HepG2 (cell line): ENCODE results near the gene RASGRF1. TPM values are rescaled to one million over a fixed set of nuclear protein-coding genes. Genes with fewer than 3 reads are reported as not detected.

Experiments
- FOXK2 ChIP-seq: fragments of 450-650 bp; IDR thresholded peaks from 2 replicates; pipeline ENCODE4 v1.6.1; 2016
- FUBP1 ChIP-seq: sonication (generic); formaldehyde crosslinking; IDR thresholded peaks from 2 replicates; pipeline ENCODE4 v1.5.1; 2020; ENCODE audit warnings: missing genetic modification reagents, mild to moderate bottlenecking, borderline replicate concordance
- IKZF1 ChIP-seq: fragments of 450-650 bp; IDR thresholded peaks from 2 replicates; pipeline ENCODE4 v1.7.1; 2016
- MNT ChIP-seq: fragments of 450-650 bp; IDR thresholded peaks from 2 replicates; pipeline ENCODE4 v1.6.1; 2016
- MTA3 ChIP-seq: sonication (generic); formaldehyde crosslinking; IDR thresholded peaks from 2 replicates; pipeline ENCODE4 v1.4.0; 2020; ENCODE audit warnings: missing genetic modification reagents
- SKIL ChIP-seq: sonication (generic); formaldehyde crosslinking; IDR thresholded peaks from 2 replicates; pipeline ENCODE4 v1.8.0; 2022; ENCODE audit warnings: missing genetic modification reagents, mild to moderate bottlenecking, moderate library complexity, borderline replicate concordance
- SOX5 ChIP-seq: IDR thresholded peaks from 2 replicates; pipeline ENCODE4 v1.6.1; 2016; ENCODE audit warnings: borderline replicate concordance
- ZMYM3 ChIP-seq: sonication (generic); formaldehyde crosslinking; IDR thresholded peaks from 2 replicates; pipeline ENCODE4 v1.5.1; 2020; ENCODE audit warnings: mild to moderate bottlenecking, missing genetic modification reagents
- ZNF362 ChIP-seq: sonication (generic); formaldehyde crosslinking; IDR thresholded peaks from 2 replicates; pipeline ENCODE4 v1.4.0; 2020; ENCODE audit warnings: missing genetic modification reagents, mild to moderate bottlenecking, borderline replicate concordance
- ZNF646 ChIP-seq: sonication (generic); formaldehyde crosslinking; IDR thresholded peaks from 2 replicates; pipeline ENCODE4 v1.9.0; 2021; ENCODE audit warnings: mild to moderate bottlenecking, missing genetic modification reagents
- ZNF761 ChIP-seq: sonication (generic); formaldehyde crosslinking; conservative IDR thresholded peaks from 2 replicates; pipeline ENCODE4 v1.4.0; 2020; ENCODE audit warnings: mild to moderate bottlenecking, missing genetic modification reagents
- ZUFSP ChIP-seq: sonication (generic); formaldehyde crosslinking; IDR thresholded peaks from 2 replicates; pipeline ENCODE4 v1.9.0; 2021; ENCODE audit warnings: missing genetic modification reagents, mild to moderate bottlenecking, borderline replicate concordance
- polyA plus RNA-seq, 8 experiments: library from polyadenylated mRNA; depleted of rRNA in 3 of 8; stranded (reverse) in 7 of 8; unstranded in 1 of 8; fragments of >200 nt; fragmentation: Illumina TruSeq in 4 of 8; extraction: Trizol in 4 of 8; gene quantifications; 2 replicates each; pipeline versions ENCODE4 v1.2.1 to v1.2.3, GENCODE V29; 2011 to 2016; ENCODE audit warnings: low read depth in 4 of 8, missing spikeins in 1 of 8, mixed read lengths in 1 of 8; ENCODE audit not compliant: insufficient read depth in 1 of 8
- total RNA-seq, 5 experiments: library from RNA; depleted of rRNA; stranded (reverse); fragments of >200 nt; fragmentation: Illumina TruSeq; extraction: Trizol; gene quantifications; 2 replicates each; pipeline ENCODE4 v1.2.3, GENCODE V29; 2016; ENCODE audit warnings: low read depth in 1 of 5

The RASGRF1 gene
- total and polyA plus RNA-seq, 2 of the 13 experiments (the other 11 are each of a cell fraction or from before 2014, with no cell fraction given): 0.55 to 3.0 TPM

GRCh38 chr15:79023918-79024317, 66.7 kb downstream of the RASGRF1 start (continued):
- TF ChIP-seq SKIL (CRISPR knock-in tag): no peak
- TF ChIP-seq ZNF761 (CRISPR knock-in tag): no peak
- no peak for TF ChIP-seq FUBP1 (CRISPR knock-in tag)
- no peak for TF ChIP-seq SOX5
- peak; percentile 73; the same call in 1 of the 2 replicates for TF ChIP-seq ZNF646 (CRISPR knock-in tag)
- 0 out of 2 replicates have a peak, but pooled peaks have one; percentile 11 for TF ChIP-seq FOXK2
- 0 out of 2 replicates have a peak, but pooled peaks have one; percentile 82 for TF ChIP-seq IKZF1
- TF ChIP-seq MTA3: no peak
- no peak for TF ChIP-seq MNT
- no peak for TF ChIP-seq ZMYM3 (CRISPR knock-in tag)
- TF ChIP-seq ZUFSP (CRISPR knock-in tag): no peak
- TF ChIP-seq ZNF362 (CRISPR knock-in tag): no peak
